Mesodermal cell (in vitro differentiated cells): ENCODE data around the gene ITSN1.

Experiments used
- H3K27ac ChIP-seq: 2 replicates; pipeline ENCODE4 v1.7.0; 2013; ENCODE audit warnings: mild to moderate bottlenecking, low read depth, low read length, moderate library complexity; ENCODE audit not compliant: severe bottlenecking
- H3K36me3 ChIP-seq: 2 replicates; pipeline ENCODE4 v1.7.1; 2013; ENCODE audit warnings: mild to moderate bottlenecking, low read length, moderate library complexity; ENCODE audit not compliant: control insufficient read depth, insufficient read depth
- H3K4me1 ChIP-seq: one replicate; pipeline ENCODE4 v1.7.1; 2013; ENCODE audit warnings: mild to moderate bottlenecking, low read length; ENCODE audit not compliant: insufficient read depth, control insufficient read depth, poor library complexity, severe bottlenecking
- H3K4me3 ChIP-seq: 2 replicates; pipeline ENCODE4 v1.7.0; 2013; ENCODE audit warnings: low read length, control low read depth, mild to moderate bottlenecking; ENCODE audit not compliant: insufficient read depth, poor library complexity, severe bottlenecking; ENCODE audit errors: extremely low read depth
- H3K9me3 ChIP-seq: 2 replicates; pipeline ENCODE4 v1.7.1; 2013; ENCODE audit warnings: mild to moderate bottlenecking, low read length, moderate library complexity; ENCODE audit not compliant: control insufficient read depth
- WGBS, 2 experiments: methylation state at CpG; one replicate each; pipeline ENCODE4 v1.1.5; 2013; ENCODE audit warnings: missing lambda C conversion rate in 2 of 2; ENCODE audit not compliant: insufficient coverage in 2 of 2; 5-methylcytosine and 5-hydroxymethylcytosine counted together

ITSN1 gene

GRCh38 chr21:33848249-33848953 lies 206.1 kb downstream of the ITSN1 start:
- 93 to 95% methylated on average over 13 to 17 of the region's 17 CpGs for WGBS, 2 experiments
- Histone ChIP-seq H3K4me3 (no peak overlapping the region), H3K4me1 (no peaks in the 10 kb centered on the region), H3K27ac (no peak overlapping the region), H3K36me3 (no peaks in the 10 kb centered on the region), H3K9me3 (no peaks in the 10 kb centered on the region)

- Histone ChIP-seq H3K4me3 (no peak overlapping the region), H3K36me3 (no peaks in the 10 kb centered on the region), H3K9me3 (no peaks in the 10 kb centered on the region), H3K27ac (no peak overlapping the region), H3K4me1 (no peaks in the 10 kb centered on the region)
Observed at GRCh38 chr21:33849834-33850233, 207.5 kb downstream of the ITSN1 start.

GRCh38 chr21:33850401-33850800 lies 208.1 kb downstream of the ITSN1 start:
- H3K9me3 ChIP-seq, result no peaks in the 10 kb centered on the region
- H3K4me1 ChIP-seq, result no peaks in the 10 kb centered on the region
- no peak overlapping the region for H3K27ac ChIP-seq
- no peaks in the 10 kb centered on the region for H3K36me3 ChIP-seq
- 87 to 93% methylated on average over 9 of the region's 11 CpGs for WGBS, 2 experiments
- H3K4me3 ChIP-seq, result no peak overlapping the region

GRCh38 chr21:33850985-33851384 lies 208.7 kb downstream of the ITSN1 start:
- 90 to 96% methylated on average over 8 of the region's 9 CpGs for WGBS, 2 experiments
- no peaks in the 10 kb centered on the region for H3K9me3 ChIP-seq
- no peaks in the 10 kb centered on the region for H3K4me1 ChIP-seq
- H3K27ac ChIP-seq, result no peak overlapping the region
- no peak overlapping the region for H3K4me3 ChIP-seq
- H3K36me3 ChIP-seq, result no peaks in the 10 kb centered on the region

GRCh38 chr21:33852485-33852884 lies 210.2 kb downstream of the ITSN1 start:
- Histone ChIP-seq H3K27ac (no peak overlapping the region), H3K9me3 (no peaks in the 10 kb centered on the region), H3K4me3 (no peak overlapping the region), H3K36me3 (no peaks in the 10 kb centered on the region), H3K4me1 (no peaks in the 10 kb centered on the region)
- 78 to 100% methylated on average over 1 to 3 of the region's 6 CpGs for WGBS, 2 experiments

- no peaks in the 10 kb centered on the region for H3K4me1 ChIP-seq
- no peaks in the 10 kb centered on the region for H3K9me3 ChIP-seq
- no peak overlapping the region for H3K27ac ChIP-seq
- no peaks in the 10 kb centered on the region for H3K36me3 ChIP-seq
- H3K4me3 ChIP-seq, result no peak overlapping the region
- 79 to 84% methylated on average over 4 to 5 of the region's 5 CpGs for WGBS, 2 experiments
Observed at GRCh38 chr21:33854604-33855003, 212.3 kb downstream of the ITSN1 start.

- 91 to 93% methylated on average over 4 to 6 of the region's 6 CpGs for WGBS, 2 experiments
- Histone ChIP-seq H3K36me3 (no peaks in the 10 kb centered on the region), H3K9me3 (no peaks in the 10 kb centered on the region), H3K27ac (no peak overlapping the region), H3K4me3 (no peak overlapping the region), H3K4me1 (no peaks in the 10 kb centered on the region)
Observed at GRCh38 chr21:33855190-33855589, 212.9 kb downstream of the ITSN1 start.

GRCh38 chr21:33856893-33857527 lies 214.7 kb downstream of the ITSN1 start:
- no peak overlapping the region for H3K4me3 ChIP-seq
- no peaks in the 10 kb centered on the region for H3K36me3 ChIP-seq
- no peak overlapping the region for H3K27ac ChIP-seq
- H3K4me1 ChIP-seq, result no peaks in the 10 kb centered on the region
- WGBS, 2 experiments, result 91 to 94% methylated on average over 14 to 17 of the region's 17 CpGs
- H3K9me3 ChIP-seq, result no peaks in the 10 kb centered on the region

- 78 to 79% methylated on average over 21 to 25 of the region's 25 CpGs for WGBS, 2 experiments
- no peak overlapping the region for H3K4me3 ChIP-seq
- no peaks in the 10 kb centered on the region for H3K9me3 ChIP-seq
- H3K4me1 ChIP-seq, result no peaks in the 10 kb centered on the region
- no peak overlapping the region for H3K27ac ChIP-seq
- H3K36me3 ChIP-seq, result no peaks in the 10 kb centered on the region
Observed at GRCh38 chr21:33857846-33858666, 215.8 kb downstream of the ITSN1 start.

- Histone ChIP-seq H3K27ac (no peak overlapping the region), H3K4me1 (no peaks in the 10 kb centered on the region), H3K36me3 (no peaks in the 10 kb centered on the region), H3K9me3 (no peaks in the 10 kb centered on the region), H3K4me3 (no peak overlapping the region)
- whole genome bisulfite sequencing, 2 experiments, result 83 to 84% methylated on average over 9 to 11 of the region's 15 CpGs
Observed at GRCh38 chr21:33858667-33859372, 216.5 kb downstream of the ITSN1 start.
